GM19023 (cell line): ENCODE measurements around the gene MMP25.

Experiments used
- ATAC-seq: cut with Tn5 transposase; IDR thresholded peaks from one replicate; pipeline ENCODE4 v1.9.1; 2021; ENCODE audit warnings: mild to moderate bottlenecking, moderate library complexity; ENCODE audit not compliant: unreplicated experiment

The MMP25 gene

GRCh38 chr16:3015865-3016521 is 30.4 kb upstream of the MMP25 start:
- ATAC-seq, result no peak

- no peak for ATAC-seq
Measured at GRCh38 chr16:3017344-3017743, 29.0 kb upstream of the MMP25 start.

- no peak for ATAC-seq
Measured at GRCh38 chr16:3017794-3018506, 28.4 kb upstream of the MMP25 start, which contains the start of gene CLDN6. CLDN6 (minus strand) TSS chr16:3018183; CDS start chr16:3016021, 2,162 bp downstream.

GRCh38 chr16:3019594-3020246 is 26.6 kb upstream of the MMP25 start:
- no peak for ATAC-seq

- peak; percentile 23 for ATAC-seq
Measured at GRCh38 chr16:3020247-3020603, 26.1 kb upstream of the MMP25 start, which contains the start of gene TNFRSF12A. TNFRSF12A (plus strand) TSS chr16:3020368; CDS start chr16:3020398, 30 bp downstream.

GRCh38 chr16:3020604-3021448 is 25.5 kb upstream of the MMP25 start:
- no peak for ATAC-seq

GRCh38 chr16:3021449-3022207 is 24.7 kb upstream of the MMP25 start:
- ATAC-seq, result no peak

GRCh38 chr16:3022208-3022683 is 24.1 kb upstream of the MMP25 start:
- no peak for ATAC-seq

GRCh38 chr16:3022684-3023414 is 23.5 kb upstream of the MMP25 start:
- ATAC-seq, result no peak

- ATAC-seq, result no peak
Measured at GRCh38 chr16:3023415-3023668, 23.0 kb upstream of the MMP25 start.

- peak; percentile 73 for ATAC-seq
Measured at GRCh38 chr16:3023669-3024478, 22.5 kb upstream of the MMP25 start, which contains the start of the genes HCFC1R1 and THOC6. HCFC1R1 (minus strand) TSS chr16:3023942; CDS start chr16:3023941, 1 bp downstream. THOC6 (plus strand) TSS chr16:3024035; CDS start chr16:3024327, 292 bp downstream.

GRCh38 chr16:3025032-3026002 is 21.0 kb upstream of the MMP25 start:
- no peak for ATAC-seq

- no peak for ATAC-seq
Measured at GRCh38 chr16:3026003-3026378, 20.4 kb upstream of the MMP25 start.

- no peak for ATAC-seq
Measured at GRCh38 chr16:3026609-3027488, 19.5 kb upstream of the MMP25 start.

GRCh38 chr16:3027489-3027795 is 18.9 kb upstream of the MMP25 start:
- ATAC-seq, result no peak

GRCh38 chr16:3027983-3028715 is 18.2 kb upstream of the MMP25 start:
- no peak for ATAC-seq
